Stimulated activated naive CD8-positive, alpha-beta T cell treated with anti-CD3 and anti-CD28 coated beads, Interleukin-15, amount 100 ng/mL, for 72 hours (primary cell): ENCODE results near the gene IDH3G.

Experiments
- ATAC-seq: fragments of 150-1000 bp; cut with Tn5 transposase; 2 replicates; pipeline ENCODE4 v1.10.0; 2021; ENCODE audit warnings: mild to moderate bottlenecking, moderate library complexity
- DNase-seq, 2 donors: peaks; one replicate each; pipeline ENCODE4 v3.0.0; 2021 to 2022
- H3K27ac Mint-ChIP-seq, 2 donors: one replicate each; pipeline ENCODE4 v1.8.0; 2022; ENCODE audit warnings: mild to moderate bottlenecking in 2 of 2, mixed read lengths in 2 of 2, moderate library complexity in 2 of 2
- H3K27me3 Mint-ChIP-seq: one replicate; pipeline ENCODE4 v1.8.0; 2022; ENCODE audit warnings: mixed read lengths
- H3K4me1 Mint-ChIP-seq: one replicate; pipeline ENCODE4 v1.8.0; 2022; ENCODE audit warnings: mild to moderate bottlenecking, mixed read lengths
- H3K4me3 Mint-ChIP-seq, 2 donors: one replicate each; pipeline ENCODE4 v1.8.0; 2022; ENCODE audit warnings: mild to moderate bottlenecking in 2 of 2, mixed read lengths in 2 of 2, moderate library complexity in 1 of 2
- H3K9me3 Mint-ChIP-seq, 2 donors: one replicate each; pipeline ENCODE4 v1.8.0; 2022; ENCODE audit warnings: mixed read lengths in 2 of 2

Gene IDH3G

DNA sequence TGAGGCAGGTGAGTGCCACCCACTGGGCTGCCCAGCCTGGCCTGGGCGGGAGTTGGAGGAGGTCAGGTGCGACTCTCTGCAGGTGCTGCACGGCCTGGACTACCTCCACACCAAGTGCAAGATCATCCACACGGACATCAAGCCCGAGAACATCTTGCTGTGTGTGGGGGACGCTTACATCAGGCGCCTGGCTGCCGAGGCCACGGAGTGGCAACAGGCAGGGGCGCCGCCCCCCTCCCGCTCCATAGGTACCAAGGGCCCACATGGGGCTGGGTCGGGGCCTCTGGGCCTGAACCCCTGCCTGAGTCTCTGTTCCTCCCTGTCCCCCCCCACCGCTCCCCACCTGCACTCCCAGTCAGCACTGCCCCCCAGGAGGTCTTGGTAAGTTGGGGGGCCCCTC, 11.3 kb downstream of the IDH3G start:
- Mint-ChIP-seq H3K27me3 (peaks cover 12% of the 10 kb centered on the region), H3K4me3 (no peak overlapping the region), H3K4me1 (peaks cover 9% of the 10 kb centered on the region), H3K9me3 (no peaks in the 10 kb centered on the region), H3K27ac (no peak overlapping the region)
- DNase-seq (no peak), ATAC-seq (no peak)

DNA sequence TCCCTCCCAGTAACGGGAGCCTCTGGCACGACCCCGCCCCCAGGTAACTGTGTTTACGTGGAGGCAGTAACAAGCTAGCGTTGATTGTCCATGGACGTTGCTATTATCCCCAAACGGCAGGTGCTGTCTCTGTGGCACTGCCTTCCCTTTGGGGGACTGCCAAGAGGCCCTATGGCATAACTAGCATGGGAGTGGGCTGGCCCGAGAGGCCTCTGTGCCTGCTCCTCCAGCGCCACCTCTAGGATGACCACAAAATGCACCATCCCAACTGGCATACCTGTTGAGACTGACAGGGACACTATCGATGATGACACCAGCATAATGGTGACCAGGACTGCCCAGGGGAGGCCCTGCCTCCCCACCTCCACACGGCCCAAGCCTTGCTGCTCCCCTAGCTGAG, 11.9 kb downstream of the IDH3G start:
- Mint-ChIP-seq H3K4me3 (no peak overlapping the region), H3K9me3 (no peaks in the 10 kb centered on the region), H3K27ac (no peak overlapping the region), H3K27me3 (peaks cover 12% of the 10 kb centered on the region), H3K4me1 (peaks cover 9% of the 10 kb centered on the region)
- DNase-seq = no peak
- ATAC-seq = no peak

DNA sequence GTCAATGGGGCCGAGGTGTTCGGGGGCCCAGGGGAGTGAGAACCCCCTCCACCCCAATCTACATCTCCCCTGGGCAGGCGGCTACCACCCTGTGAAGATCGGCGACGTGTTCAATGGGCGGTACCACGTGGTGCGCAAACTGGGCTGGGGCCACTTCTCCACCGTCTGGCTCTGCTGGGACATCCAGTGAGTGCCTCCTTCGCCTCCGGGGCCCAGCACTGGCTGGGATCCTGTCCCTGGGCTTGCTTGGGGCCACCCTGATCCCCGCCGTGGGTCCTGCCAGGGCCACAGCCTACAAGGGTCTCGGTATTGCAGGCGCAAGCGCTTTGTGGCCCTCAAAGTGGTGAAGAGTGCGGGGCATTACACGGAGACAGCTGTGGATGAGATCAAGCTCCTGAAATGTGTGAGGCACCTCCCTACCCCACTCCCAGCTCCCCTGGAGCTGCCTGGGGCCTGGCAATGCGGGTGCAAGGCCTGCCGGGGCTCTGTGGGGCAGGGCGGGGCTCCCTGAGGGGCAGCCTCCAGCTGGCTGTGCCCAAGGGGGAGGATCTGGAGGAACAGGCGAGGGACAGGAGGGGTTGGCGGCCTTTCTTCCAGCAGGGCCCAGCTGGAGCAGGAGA, 12.6 kb downstream of the IDH3G start:
- Mint-ChIP-seq H3K27me3 (peaks cover 12% of the 10 kb centered on the region), H3K4me1 (peaks cover 9% of the 10 kb centered on the region), H3K27ac (peak overlapping the region in 1 of 2 donors; percentile 34), H3K4me3 (no peak overlapping the region), H3K9me3 (no peaks in the 10 kb centered on the region)
- ATAC-seq (no peak), DNase-seq (no peak)

DNA sequence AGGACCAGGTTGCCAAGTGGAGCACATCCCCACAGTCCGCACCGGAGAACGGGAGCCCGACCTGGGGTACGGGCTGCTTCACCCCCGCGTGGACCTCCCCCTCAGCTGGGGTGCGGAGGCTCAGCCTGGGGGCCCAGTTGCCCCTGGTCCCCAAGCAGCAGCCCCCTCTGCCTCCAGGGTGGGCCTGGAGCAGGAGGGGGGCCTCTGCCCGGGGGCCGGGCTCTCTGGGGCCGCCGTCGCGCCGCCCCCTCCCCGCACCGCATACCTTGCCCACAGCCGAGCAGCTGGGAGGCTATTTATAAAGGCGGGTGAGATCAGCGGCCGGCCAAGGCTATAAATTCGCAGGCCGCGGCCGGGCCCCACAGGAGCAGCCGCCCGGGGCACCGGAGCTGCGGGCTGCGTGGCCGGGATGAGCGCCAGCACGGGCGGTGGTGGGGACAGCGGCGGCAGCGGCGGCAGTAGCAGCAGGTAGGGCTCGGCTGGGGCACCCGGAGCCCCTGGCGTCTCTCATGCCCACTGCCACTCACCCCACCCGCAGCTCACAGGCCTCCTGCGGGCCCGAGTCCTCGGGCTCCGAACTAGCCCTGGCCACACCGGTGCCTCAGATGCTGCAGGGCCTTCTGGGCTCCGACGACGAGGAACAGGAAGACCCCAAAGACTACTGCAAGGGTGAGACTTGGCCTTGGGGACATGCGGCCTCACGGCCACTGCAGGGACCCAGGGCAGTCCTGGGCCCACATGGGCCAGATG, 13.3 kb downstream of the IDH3G start, which contains the start of gene SRPK3:
Gene SRPK3, plus strand, starts transcription at position 364 of the 750 bp plus-strand sequence. Its CDS starts 46 bp downstream, at position 410.
- DNase-seq (no peak), ATAC-seq (peak; percentile 21)
- H3K4me3 Mint-ChIP-seq = no peak within 1 kb of the TSS
- no peaks in the 10 kb centered on the region for H3K9me3 Mint-ChIP-seq
- H3K27me3 Mint-ChIP-seq = peaks cover 12% of the 10 kb centered on the region
- peak within 1 kb of the TSS; percentile 31 to 34 for H3K27ac Mint-ChIP-seq
- H3K4me1 Mint-ChIP-seq = peaks cover 9% of the 10 kb centered on the region

DNA sequence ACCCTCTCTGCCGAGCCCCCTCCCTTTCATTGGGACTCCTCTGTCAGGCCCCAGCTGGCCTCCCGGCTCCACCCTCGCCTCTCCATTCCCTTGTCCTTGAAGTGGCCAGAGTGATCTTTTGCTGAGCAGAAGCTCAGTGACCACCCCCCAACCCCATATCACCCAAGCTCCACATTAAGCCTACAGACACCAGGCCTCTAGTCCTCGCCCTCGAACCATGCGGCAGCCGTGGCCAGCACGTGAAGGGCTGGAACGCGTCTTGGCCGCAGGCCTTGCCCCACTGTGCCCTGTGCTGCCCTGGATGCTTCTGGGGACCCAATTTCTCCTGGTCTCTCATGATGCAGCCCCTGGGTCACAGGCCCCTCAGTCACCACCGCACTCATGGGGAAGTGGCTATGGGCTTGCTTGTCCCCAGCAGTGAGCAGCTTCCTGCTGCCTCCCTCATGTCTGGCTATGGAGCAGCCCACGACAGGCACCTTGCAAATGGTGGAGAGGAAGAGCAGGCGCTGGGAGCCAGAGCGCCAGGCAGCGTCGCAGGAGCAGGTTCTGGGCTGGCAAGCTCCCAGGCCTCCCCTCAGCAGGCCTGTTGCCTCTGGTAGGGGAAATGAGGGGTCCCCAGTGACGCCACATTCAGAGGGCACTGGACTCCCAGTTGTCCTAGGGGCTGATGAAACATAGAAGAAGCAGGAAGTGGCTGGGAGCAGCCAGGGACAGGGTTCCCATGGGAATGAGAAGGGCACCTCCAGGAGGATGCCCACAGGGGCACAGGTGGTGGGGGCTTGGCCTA, 14.1 kb downstream of the IDH3G start:
- H3K4me1 Mint-ChIP-seq = peaks cover 9% of the 10 kb centered on the region
- H3K27me3 Mint-ChIP-seq = peaks cover 12% of the 10 kb centered on the region
- no peaks in the 10 kb centered on the region for H3K9me3 Mint-ChIP-seq
- H3K4me3 Mint-ChIP-seq = no peak overlapping the region
- peak overlapping the region in 1 of 2 donors; percentile 31 for H3K27ac Mint-ChIP-seq
- DNase-seq (no peak), ATAC-seq (no peak)

DNA sequence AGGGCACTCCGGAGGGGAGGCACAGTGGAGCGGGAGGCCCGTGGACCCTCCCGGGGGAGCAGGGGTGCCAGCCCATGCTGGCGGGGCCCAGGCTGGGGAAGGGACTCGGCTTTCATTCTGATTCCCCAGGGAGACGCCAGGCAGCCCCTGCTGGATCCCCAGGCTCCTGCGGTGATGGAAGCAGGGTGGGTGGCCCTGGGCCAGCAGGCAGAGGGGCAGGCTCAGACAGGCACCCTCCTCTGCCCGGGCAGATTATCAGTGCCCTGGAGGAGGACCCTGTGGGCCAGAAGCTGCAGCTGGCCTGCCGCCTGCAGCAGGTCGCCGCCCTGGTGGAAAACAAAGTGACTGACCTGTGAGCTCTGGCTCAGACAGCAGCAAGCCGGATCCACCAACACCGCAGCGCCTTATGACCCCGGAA, 15.5 kb downstream of the IDH3G start:
- DNase-seq = no peak
- no peak overlapping the region for H3K27ac Mint-ChIP-seq
- no peaks in the 10 kb centered on the region for H3K9me3 Mint-ChIP-seq
- no peak overlapping the region for H3K4me3 Mint-ChIP-seq
- H3K27me3 Mint-ChIP-seq = peaks cover 12% of the 10 kb centered on the region
- ATAC-seq = peak; percentile 10
- peaks cover 9% of the 10 kb centered on the region for H3K4me1 Mint-ChIP-seq

DNA sequence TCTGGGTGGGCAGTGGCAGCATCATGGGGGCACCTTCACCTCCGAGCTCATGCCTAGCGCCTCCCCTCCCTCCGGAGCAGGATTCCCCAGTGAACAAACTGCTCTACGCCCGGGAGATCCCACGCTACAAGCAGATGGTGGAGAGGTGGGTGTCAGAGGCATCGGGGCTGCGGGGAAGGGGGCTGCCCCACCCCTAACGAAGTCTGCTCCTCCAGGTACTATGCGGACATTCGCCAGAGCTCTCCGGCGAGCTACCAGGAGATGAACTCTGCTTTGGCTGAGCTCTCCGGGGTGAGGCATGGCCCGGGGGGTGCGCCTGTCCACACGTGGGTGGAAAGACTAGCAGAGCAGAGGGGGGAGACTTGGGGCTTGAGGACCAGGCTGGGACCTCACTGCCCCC, 16.0 kb downstream of the IDH3G start:
- H3K4me1 Mint-ChIP-seq = peaks cover 9% of the 10 kb centered on the region
- no peaks in the 10 kb centered on the region for H3K9me3 Mint-ChIP-seq
- H3K27me3 Mint-ChIP-seq = peaks cover 12% of the 10 kb centered on the region
- DNase-seq (no peak), ATAC-seq (no peak)
- no peak overlapping the region for H3K4me3 Mint-ChIP-seq
- no peak overlapping the region for H3K27ac Mint-ChIP-seq

DNA sequence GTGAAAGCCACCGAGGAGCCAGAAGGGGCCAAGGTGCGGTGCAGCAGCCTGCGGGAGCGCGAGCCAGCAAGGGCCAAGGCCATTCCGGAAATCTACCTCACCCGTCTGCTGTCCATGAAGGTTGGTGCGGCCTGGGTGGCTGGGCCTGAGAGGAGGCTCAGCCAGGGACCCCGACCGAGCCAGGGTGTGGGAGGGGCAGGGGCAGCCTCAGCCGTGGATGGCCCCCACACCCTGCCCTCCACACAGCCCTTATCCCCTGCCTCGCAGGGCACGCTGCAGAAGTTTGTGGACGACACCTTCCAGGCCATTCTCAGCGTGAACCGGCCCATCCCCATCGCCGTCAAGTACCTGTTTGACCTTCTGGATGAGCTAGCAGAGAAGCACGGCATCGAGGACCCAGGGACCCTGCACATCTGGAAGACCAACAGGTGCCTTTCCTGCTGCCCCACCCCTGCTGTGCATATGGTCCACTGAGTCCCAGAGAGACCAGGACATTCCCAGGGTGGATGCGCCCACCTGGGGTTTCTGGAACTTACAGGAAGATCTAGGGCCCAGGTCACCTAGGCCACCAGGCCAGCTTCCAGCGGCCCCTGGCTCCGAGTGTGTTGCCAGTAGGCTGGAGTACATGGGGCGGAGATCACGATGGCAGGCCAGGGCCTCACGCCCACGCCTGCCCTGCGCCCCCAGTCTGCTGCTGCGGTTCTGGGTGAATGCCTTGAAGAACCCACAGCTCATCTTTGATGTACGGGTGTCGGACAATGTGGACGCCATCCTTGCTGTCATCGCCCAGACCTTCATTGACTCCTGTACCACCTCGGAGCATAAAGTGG, 16.7 kb downstream of the IDH3G start:
- peaks cover 9% of the 10 kb centered on the region for H3K4me1 Mint-ChIP-seq
- H3K4me3 Mint-ChIP-seq = no peak overlapping the region
- no peak for ATAC-seq
- H3K27me3 Mint-ChIP-seq = peaks cover 12% of the 10 kb centered on the region
- no peak for DNase-seq
- H3K27ac Mint-ChIP-seq = no peak overlapping the region
- H3K9me3 Mint-ChIP-seq = no peaks in the 10 kb centered on the region

DNA sequence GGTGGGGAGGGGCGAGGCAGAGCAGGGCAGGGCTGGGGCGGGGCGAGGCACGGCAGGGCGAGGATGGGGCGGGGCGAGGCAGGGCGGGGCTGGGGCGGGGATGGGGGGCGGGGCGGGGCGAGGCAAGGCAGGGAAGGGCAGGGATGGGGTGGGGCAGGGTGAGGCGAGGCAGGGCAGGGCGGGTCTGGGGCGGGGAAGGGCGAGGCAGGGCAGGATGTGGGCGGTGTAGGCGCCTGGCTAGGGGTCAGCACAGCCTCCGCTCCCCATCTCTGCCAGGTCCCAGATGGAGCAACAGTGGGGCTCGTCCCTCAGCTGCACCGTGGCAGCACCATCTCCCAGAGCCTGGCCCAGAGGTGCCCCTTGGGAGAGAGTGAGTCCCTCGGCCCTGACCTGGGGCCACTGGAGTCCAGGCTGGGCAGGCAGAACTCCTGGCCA, 17.5 kb downstream of the IDH3G start:
- peaks cover 9% of the 10 kb centered on the region for H3K4me1 Mint-ChIP-seq

DNA sequence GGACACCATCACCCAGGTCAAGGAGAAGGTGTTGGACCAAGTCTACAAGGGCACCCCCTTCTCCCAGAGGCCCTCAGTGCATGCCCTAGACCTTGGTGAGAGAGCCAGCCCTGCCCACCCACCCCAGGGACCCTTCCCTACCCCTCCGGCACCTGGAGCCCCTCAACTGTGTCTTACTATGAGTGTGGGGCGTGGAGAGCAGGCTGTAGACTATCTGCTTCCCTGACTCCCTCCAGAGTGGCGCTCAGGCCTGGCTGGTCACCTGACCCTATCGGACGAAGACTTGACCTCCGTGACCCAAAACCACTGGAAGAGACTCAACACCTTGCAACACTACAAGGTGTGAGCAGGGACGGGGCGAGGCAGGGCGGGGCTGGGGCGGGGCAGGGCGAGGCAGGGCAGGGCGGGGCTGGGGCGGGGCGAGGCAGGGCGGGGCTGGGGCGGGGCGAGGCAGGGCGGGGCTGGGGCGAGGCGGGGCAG, 18.0 kb downstream of the IDH3G start:
- H3K9me3 Mint-ChIP-seq = no peaks in the 10 kb centered on the region
- H3K27me3 Mint-ChIP-seq = peaks cover 12% of the 10 kb centered on the region
- peaks cover 9% of the 10 kb centered on the region for H3K4me1 Mint-ChIP-seq
- no peak overlapping the region for H3K27ac Mint-ChIP-seq
- DNase-seq = no peak
- ATAC-seq = no peak
- no peak overlapping the region for H3K4me3 Mint-ChIP-seq

More for the DNA sequence above, 17.5 kb downstream of the IDH3G start:
- Mint-ChIP-seq H3K9me3 (no peaks in the 10 kb centered on the region), H3K4me3 (no peak overlapping the region), H3K27ac (no peak overlapping the region), H3K27me3 (peaks cover 12% of the 10 kb centered on the region)
- peak; percentile 8 for ATAC-seq
- DNase-seq = no peak

DNA sequence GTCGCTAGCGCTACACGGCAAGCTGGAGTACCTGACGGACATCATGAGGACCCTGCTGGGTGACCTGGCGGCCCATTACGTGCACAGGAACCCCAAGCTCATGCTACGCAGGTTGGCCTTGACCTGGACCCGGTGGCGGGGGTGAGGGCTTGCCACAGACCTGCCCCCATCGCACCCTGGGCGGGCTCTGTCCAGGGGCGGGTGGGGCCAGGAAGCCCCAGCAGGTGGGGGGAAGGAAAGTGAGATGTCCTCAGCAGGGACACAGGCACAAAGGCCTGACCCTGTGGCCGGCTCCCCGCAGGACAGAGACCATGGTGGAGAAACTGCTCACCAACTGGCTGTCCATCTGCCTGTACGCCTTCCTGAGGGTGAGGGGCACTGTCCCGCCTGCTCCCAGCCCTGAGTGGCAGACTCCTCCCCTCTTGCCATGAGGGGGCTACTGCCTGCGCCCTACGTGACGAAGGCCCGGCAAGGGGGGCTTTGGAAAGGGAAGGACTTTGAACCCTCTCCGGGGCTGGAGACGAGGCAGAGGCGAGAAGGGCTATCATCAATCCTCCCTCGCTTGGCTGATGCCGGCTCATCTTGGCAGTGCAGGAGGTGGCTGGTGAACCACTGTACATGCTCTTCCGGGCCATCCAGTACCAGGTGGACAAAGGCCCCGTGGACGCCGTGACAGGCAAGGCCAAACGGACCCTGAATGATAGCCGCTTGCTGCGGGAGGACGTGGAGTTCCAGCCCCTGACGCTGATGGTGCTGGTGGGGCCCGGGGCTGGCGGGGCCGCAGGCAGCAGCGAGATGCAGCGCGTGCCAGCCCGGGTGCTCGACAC, 18.7 kb downstream of the IDH3G start:
- DNase-seq (peak in 1 of 2 donors; percentile 6), ATAC-seq (no peak)
- Mint-ChIP-seq H3K27ac (no peak overlapping the region), H3K4me1 (peaks cover 9% of the 10 kb centered on the region), H3K27me3 (peaks cover 11% of the 10 kb centered on the region), H3K4me3 (no peak overlapping the region), H3K9me3 (no peaks in the 10 kb centered on the region)

DNA sequence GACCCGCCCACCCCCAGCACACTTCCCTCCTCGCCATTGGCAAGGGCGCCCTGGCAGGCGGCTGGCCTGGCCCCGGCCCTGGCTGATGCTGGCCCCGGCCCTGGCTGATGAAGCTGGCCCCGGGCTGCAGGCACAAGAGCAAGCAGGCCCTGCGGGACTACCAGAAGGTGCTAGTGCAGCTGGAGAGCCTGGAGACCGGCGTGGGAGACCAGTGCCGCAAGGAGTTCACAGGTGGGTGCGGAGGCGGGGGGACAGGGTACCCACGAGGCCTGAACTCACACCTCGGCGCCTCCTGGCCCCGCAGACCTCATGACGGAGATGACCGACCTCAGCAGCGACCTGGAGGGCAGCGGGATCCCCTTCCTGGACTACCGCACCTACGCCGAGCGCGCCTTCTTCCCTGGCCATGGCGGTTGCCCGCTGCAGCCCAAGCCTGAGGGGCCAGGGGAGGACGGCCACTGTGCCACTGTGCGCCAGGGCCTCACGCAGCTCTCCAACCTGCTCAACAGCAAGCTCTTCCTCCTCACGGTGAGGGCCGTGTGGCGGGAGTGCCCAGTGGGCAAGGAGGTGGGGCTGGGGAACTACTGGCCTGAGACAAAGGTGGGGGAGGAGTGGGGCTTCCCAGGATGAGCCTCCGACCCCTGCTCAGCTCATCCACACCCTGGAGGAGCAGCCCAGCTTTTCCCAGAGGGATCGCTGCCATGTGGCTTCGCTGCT, 19.4 kb downstream of the IDH3G start:
- DNase-seq = peak in 1 of 2 donors; percentile 4
- Mint-ChIP-seq H3K4me3 (no peak overlapping the region), H3K9me3 (no peaks in the 10 kb centered on the region), H3K27ac (no peak overlapping the region), H3K4me1 (peaks cover 1% of the 10 kb centered on the region), H3K27me3 (peaks cover 3% of the 10 kb centered on the region)
- ATAC-seq = no peak

DNA sequence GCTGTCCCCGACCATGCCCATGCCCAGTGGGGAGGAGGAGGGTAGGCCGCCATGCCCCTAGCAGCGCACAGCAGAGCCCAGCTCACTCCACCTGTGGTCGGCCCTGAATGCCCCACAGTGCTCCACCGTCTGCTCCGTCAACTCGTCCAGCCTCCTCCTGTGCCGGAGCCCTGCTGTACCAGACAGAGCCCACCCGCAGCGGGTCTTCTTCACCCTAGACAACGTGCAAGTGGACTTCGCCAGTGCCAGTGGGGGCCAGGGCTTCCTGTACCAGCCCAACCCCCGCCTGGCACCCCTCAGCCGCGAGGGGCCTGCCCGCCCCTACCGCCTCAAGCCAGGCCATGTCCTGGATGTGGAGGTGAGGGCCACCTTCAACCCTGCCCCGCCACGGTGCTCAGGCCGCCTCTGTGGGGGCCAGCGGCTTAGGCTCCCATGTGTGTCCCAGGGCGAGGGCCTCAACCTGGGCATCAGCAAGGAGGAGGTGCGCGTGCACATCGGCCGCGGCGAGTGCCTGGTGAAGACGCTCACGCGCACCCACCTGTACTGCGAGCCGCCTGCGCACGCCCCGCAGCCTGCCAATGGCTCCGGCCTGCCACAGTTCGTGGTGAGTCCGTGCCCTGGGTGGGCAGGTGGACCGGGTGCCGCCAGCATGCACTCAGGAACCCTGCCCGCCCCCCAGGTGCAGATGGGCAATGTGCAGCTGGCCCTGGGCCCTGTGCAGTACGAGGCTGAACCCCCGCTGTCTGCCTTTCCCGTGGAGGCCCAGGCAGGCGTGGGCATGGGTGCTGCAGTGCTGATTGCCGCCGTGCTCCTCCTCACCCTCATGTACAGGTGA, 20.2 kb downstream of the IDH3G start:
- H3K27me3 Mint-ChIP-seq = no peaks in the 10 kb centered on the region

More for the DNA sequence above, 20.2 kb downstream of the IDH3G start:
- ATAC-seq (no peak), DNase-seq (no peak)
- no peaks in the 10 kb centered on the region for H3K9me3 Mint-ChIP-seq
- no peaks in the 10 kb centered on the region for H3K4me1 Mint-ChIP-seq
- no peak overlapping the region for H3K4me3 Mint-ChIP-seq
- no peak overlapping the region for H3K27ac Mint-ChIP-seq
